GM12864 (cell line): ENCODE measurements around the gene PHTF1.

Experiments
- DNase-seq: peaks from one replicate; pipeline ENCODE4 v3.0.0-alpha.2; 2011; ENCODE audit warnings: low read depth
- H3K4me3 ChIP-seq: 2 replicates; pipeline ENCODE4 v1.5.1; 2011; ENCODE audit warnings: mild to moderate bottlenecking, low read depth, low read length, control low read depth
- TF ChIP-seq, protein P1 (sequence below): IDR thresholded peaks from 2 replicates; pipeline ENCODE4 v1.5.1; 2011; ENCODE audit warnings: low read depth, mild to moderate bottlenecking, moderate library complexity, low read length, control low read depth, inconsistent platforms; ENCODE audit errors: missing control alignments

The PHTF1 gene

GRCh38 chr1:113691184-113691583 lies 68.1 kb downstream of the PHTF1 start:
- TF ChIP-seq, protein P1, sequence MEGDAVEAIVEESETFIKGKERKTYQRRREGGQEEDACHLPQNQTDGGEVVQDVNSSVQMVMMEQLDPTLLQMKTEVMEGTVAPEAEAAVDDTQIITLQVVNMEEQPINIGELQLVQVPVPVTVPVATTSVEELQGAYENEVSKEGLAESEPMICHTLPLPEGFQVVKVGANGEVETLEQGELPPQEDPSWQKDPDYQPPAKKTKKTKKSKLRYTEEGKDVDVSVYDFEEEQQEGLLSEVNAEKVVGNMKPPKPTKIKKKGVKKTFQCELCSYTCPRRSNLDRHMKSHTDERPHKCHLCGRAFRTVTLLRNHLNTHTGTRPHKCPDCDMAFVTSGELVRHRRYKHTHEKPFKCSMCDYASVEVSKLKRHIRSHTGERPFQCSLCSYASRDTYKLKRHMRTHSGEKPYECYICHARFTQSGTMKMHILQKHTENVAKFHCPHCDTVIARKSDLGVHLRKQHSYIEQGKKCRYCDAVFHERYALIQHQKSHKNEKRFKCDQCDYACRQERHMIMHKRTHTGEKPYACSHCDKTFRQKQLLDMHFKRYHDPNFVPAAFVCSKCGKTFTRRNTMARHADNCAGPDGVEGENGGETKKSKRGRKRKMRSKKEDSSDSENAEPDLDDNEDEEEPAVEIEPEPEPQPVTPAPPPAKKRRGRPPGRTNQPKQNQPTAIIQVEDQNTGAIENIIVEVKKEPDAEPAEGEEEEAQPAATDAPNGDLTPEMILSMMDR = no peak
- no peak overlapping the region for H3K4me3 ChIP-seq
- no peak for DNase-seq

DNA sequence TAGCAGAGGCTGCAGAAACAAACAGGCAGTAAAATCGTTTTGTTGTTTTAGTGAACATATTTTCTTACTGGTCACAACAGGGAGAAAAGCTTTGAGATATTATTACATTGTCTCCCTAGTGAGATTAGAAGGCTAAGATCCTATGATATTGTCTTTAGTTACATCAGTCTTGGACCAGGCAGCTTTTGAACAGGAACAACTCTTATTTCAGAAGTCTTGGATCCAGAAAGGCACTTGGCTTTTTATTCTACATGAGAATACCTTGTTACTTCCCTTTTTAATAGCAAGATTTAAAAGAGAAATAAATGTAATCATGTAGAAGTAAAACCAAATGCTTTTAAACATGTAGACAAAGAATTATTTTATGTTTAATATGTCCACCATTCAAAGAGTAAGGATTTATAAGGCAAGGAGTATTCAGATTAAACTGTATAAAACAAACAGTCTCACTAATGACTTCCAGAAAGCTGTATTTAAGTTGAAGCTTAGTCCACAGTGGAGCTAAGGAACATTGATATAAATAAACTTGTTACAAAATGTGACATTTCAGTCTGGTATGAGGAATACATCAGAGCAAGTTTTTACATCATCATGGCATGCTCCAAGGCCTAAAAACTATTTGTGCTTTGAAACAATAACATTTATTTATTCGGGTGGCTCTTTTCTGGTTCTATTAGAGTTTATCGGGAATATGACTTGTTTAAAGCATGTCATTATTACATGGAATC lies 72.2 kb downstream of the PHTF1 start:
- H3K4me3 ChIP-seq = no peak overlapping the region
- TF ChIP-seq, protein P1 = no peak
- DNase-seq = no peak

GRCh38 chr1:113684153-113684541 lies 75.1 kb downstream of the PHTF1 start:
- H3K4me3 ChIP-seq = no peak overlapping the region
- DNase-seq = no peak
- TF ChIP-seq, protein P1 = no peak

GRCh38 chr1:113683384-113684152 lies 75.7 kb downstream of the PHTF1 start:
- no peak for DNase-seq
- no peak overlapping the region for H3K4me3 ChIP-seq
- TF ChIP-seq, protein P1 = no peak

- TF ChIP-seq, protein P1 = no peak
- H3K4me3 ChIP-seq = no peak overlapping the region
- no peak for DNase-seq
These were observed 77.5 kb downstream of the PHTF1 start for GRCh38 chr1:113681596-113682337.

- no peak for DNase-seq
- H3K4me3 ChIP-seq = no peak overlapping the region
- TF ChIP-seq, protein P1 = no peak
These were observed 81.2 kb downstream of the PHTF1 start for GRCh38 chr1:113678159-113678469.
